GM19328 (cell line): ENCODE measurements around the gene ACOT4.
"Not testable (repeated sequence)": the region's sequence is repeated elsewhere in the genome, so short reads cannot be mapped to it uniquely, and the experiment has no call there.

Source experiments
- ATAC-seq: cut with Tn5 transposase; IDR thresholded peaks from one replicate; pipeline ENCODE4 v1.9.1; 2021; ENCODE audit warnings: mild to moderate bottlenecking, moderate library complexity; ENCODE audit not compliant: unreplicated experiment

The ACOT4 gene, protein sequence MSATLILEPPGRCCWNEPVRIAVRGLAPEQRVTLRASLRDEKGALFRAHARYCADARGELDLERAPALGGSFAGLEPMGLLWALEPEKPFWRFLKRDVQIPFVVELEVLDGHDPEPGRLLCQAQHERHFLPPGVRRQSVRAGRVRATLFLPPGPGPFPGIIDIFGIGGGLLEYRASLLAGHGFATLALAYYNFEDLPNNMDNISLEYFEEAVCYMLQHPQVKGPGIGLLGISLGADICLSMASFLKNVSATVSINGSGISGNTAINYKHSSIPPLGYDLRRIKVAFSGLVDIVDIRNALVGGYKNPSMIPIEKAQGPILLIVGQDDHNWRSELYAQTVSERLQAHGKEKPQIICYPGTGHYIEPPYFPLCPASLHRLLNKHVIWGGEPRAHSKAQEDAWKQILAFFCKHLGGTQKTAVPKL

DNA sequence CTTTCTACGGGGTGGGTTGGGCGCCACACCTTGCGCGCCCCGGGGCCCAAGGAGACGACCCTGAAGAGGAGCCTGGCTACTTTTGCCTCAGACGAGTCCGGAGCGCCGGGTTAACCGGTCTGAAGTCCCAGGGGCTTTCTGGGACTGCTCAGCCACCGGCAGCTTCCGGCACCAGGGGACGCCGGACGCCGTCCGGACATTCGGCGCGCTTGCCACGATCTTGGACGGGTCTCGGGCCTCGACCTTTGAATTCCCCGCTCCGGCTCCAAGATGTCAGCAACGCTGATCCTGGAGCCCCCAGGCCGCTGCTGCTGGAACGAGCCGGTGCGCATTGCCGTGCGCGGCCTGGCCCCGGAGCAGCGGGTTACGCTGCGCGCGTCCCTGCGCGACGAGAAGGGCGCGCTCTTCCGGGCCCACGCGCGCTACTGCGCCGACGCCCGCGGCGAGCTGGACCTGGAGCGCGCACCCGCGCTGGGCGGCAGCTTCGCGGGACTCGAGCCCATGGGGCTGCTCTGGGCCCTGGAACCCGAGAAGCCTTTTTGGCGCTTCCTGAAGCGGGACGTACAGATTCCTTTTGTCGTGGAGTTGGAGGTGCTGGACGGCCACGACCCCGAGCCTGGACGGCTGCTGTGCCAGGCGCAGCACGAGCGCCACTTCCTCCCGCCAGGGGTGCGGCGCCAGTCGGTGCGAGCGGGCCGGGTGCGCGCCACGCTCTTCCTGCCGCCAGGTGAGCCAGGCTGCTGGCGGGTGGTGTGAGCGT, at the start of gene ACOT4:
TSS of gene ACOT4 (plus strand) at position 184 of the 760 bp plus-strand sequence. CDS start at position 271, 87 bp downstream.
- ATAC-seq, result no peak

DNA sequence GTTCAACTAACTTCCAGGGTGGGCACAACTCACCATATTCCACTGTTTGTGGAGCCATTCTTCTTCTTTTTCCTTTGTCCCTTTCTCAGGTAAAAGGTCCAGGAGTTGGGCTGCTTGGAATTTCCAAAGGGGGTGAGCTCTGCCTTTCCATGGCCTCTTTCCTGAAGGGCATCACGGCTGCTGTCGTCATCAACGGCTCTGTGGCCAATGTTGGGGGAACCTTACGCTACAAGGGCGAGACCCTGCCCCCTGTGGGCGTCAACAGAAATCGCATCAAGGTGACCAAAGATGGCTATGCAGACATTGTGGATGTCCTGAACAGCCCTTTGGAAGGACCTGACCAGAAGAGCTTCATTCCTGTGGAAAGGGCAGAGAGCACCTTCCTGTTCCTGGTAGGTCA, 48.7 kb upstream of the ACOT4 start:
- ATAC-seq, result not testable (repeated sequence)

DNA sequence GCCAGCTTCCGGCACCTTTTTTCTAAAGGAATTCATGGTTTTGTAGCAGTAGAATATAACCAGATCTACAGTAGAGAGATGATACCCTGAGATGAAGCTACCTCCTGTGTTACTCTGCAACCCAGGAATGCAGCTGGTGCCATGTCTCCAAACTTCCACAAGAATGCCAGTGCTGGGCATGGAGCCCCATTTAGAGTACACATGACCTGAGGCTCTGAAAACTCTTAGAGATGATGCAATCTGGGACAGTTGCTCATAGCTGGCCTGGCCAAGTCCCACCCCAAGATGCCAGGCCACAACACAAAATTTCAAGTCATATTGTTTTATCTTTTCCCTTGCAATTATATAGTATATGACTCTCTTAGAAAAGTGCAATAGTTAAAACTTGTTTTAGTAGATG, 46.3 kb upstream of the ACOT4 start:
- not testable (repeated sequence) for ATAC-seq

DNA sequence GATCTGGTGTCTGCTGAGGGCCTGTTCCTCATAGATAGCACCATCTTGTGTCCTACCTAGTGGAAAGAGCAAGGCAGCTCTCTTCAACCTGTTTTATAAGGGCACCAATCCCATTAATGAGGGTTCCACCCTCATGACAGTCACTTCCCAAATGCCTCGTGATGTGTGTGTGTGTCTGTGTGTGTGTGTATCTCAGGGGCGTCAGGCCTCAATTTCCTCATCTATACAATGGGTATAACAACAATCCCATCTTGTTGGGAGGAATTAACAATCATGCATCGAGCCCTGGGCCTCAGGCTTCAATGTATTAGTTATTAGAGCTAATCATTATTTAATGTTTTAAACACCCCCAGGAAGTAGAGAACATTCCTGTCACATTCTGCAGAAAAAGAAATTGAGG, 42.6 kb upstream of the ACOT4 start:
- not testable (repeated sequence) for ATAC-seq

DNA sequence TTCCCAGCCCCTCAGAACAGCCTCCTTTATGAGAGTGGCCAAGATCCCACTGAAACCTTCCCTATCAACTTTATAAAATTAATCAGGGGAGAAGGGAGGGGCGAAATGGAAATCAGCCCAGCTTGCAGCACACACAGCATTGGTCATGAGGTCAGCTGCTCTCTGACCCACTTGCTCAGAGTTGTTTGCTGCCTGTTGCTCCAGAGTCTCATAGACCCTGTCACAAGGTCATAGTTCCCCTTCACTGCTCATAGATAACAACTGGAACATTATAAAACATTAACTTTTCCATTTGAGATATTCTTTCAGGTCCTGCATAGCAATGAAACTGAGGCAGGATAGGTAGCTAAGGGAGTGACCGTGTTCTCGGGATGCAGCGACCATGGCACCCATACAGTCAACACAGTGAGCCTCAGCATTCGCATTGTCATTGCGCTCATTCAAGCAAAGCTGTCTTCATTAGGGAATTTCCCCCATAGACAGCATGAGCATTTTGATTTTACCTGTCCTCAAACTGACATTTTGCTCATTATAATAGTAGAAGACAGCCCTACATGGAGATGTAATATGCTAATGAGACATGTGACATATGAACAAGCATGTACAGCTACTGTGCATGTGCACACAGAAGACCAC, 41.7 kb upstream of the ACOT4 start:
- not testable (repeated sequence) for ATAC-seq

DNA sequence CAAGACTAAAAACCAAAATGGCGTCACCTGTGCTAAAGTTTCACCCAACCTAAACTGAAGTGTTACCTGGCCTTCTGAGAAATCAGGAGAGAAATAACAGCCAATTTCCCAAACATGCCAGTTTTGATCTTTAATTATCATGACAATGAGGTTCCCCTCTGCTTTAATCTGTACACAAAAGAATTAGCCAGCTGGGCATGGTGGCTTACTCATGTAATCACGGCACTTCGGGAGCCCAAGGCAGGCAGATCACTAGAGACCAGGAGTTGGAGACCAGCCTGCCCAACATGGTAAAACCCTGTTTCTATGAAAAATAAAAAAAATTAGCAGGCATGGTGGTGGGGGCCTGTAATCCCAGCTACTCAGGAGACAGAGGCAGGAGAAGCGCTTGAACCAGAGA, 37.8 kb upstream of the ACOT4 start:
- no peak for ATAC-seq

DNA sequence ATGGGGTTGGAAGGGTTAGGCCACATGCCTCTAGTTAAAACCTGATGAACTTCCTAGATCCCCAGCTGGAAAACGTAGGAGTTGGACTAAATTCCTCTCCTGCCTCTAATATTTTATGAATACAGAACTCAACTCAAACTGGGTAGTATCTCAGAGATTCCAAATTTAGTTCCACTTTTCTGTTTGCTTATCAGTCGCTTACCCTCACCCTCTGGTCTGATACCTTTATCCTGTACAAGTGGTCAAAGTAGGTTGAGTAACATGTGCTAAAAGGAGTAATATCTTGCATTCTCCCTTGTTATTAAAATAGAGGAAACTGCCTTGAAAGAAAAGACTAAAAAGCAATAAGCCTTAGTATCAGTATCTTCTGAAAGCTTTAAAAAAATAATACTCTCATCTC, 34.5 kb upstream of the ACOT4 start:
- not testable (repeated sequence) for ATAC-seq

DNA sequence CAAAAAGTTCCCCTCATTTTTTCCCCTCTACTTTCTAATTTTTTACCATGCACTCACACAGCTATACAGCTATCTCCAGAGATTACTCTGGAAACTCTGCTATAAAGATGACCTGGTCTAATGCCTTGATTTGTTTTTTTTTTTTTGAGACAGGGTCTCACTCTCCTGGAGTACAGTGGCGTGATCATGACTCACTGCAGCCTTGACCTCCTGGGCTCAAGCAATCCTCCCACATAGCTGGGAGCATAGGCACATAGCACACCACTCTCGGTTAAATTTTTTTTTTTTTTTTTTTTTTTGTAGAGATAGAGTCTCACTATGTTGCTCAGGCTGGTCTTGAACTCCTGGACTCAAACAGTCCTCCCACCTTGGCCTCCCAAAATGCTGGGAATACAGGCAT, 33.4 kb upstream of the ACOT4 start:
- not testable (repeated sequence) for ATAC-seq

DNA sequence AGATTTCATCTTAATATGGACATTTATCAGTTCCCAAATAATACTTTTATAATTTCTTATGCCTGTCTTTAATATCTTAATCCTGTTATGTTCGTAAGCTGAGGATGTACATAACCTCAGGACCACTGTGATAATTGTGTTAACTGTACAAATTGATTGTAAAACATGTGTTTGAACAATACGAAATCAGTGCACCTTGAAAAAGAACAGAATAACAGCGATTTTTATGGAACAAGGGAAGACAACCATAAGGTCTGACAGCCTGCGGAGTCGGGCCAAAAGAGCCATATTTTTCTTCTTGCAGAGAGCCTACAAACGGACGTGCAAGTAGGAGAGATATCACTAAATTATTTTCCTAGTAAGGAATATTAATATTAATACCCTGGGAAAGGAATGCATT, 29.4 kb upstream of the ACOT4 start:
- ATAC-seq, result not testable (repeated sequence)

DNA sequence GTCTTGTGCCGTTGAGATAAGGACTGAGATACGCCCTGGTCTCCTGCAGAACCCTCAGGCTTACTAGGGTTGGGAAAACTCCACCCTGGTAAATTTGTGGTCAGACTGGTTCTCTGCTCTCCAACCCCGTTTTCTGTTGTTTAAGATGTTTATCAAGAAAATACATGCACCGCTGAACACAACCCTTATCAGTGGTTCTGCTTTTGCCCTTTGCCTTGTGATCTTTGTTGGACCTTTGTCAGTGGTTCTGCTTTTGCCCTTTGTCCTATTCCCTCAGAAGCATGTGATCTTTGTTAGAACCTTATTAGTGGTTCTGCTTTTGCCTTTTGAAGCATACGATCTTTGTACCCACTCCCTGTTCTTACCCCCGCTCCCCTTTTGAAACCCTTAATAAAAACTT, 29.0 kb upstream of the ACOT4 start:
- not testable (repeated sequence) for ATAC-seq

DNA sequence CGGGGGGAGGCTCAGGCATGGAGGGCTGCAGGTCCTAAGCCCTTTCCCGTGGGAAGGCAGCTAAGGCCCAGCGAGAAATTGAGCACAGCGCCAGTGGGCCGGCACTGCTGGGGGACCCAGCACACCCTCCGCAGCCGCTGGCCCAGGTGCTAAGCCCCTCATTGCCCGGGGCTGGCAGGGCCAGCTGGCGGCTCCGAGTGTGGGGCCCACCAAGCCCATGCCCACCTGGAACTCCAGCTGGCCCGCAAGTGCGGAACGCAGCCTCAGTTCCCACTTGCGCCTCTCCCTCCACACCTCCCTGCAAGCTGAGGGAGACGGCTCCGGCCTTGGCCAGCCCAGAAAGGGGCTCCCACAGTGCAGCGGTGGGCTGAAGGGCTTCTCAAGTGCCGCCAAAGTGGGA, 25.2 kb upstream of the ACOT4 start:
- ATAC-seq, result not testable (repeated sequence)

DNA sequence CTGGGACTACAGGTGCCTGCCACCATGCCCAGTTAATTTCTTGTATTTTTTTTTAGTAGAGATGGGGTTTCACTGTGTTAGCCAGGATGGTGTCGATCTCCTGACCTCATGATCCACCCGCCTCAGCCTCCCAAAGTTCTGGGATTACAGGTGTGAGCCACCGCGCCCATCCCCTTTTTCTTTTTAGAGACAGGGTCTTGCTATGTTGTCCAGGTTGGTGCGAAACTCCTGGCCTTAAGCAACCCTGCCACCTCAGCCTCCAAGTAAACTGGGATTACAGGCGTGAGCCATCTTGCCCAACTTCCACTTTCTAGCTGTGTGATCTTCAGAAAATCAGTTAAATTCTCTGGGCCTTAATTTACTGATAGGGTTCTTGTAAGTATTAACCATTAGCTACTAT, 24.7 kb upstream of the ACOT4 start:
- ATAC-seq, result not testable (repeated sequence)

DNA sequence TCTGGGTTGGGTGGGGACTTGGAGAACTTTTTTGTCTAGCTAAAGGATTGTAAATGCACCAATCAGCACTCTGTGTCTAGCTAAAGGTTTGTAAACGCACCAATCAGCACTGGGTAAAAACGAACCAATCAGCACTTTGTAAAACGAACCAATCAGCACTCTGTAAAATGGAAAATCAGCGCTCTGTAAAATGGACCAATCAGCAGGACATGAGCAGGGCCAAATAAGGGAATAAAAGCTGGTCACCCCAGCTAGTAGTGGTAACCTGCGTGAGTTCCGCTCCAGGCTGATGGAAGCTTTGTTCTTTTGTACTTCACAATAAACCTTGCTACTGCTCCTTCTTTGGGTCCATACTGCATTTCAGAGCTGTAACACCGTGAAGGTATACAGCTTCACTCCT, 24.3 kb upstream of the ACOT4 start:
- no peak for ATAC-seq

DNA sequence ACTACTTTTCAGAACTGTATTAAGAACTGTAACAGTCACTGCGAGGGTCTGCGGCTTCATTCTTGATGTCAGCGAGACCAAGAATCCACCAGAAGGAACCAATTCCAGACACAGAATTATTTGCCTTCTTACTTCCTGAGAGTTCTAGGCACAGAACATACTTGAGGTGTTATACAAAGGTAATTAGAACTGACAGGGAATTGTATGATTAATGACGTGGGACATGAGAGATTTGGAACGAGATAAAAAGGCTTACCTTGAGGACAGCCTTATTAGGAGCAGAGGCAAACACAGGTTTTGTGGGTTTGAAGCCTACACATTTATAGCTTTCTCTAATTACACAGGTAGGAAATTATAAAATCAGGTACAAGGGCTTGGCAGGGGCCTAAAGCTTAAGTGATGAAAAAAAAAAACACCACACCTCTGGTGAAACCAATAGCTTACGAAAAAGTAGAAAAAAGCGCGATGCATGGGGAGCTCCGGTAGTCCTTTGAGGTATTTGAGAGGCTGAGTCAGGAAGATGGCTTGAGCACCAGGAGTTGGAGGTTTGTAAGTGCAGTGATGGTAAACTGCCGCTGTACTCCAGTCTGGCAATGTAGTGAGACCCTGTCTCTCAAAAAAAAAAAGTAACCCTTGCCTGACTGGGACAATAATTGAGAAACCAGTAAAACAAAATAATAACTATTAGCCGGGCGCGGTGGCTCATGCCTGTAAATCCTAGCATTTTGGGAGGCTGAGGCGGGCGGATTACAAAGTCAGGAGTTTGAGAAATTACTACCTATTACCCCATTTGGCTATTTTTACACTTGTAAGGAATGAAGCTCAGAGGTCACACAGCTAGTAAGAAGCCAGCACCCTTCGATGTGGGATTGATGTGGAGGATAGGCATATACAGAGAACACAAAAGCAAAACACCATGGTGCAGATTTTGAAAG, 23.5 kb upstream of the ACOT4 start:
- ATAC-seq, result no peak

DNA sequence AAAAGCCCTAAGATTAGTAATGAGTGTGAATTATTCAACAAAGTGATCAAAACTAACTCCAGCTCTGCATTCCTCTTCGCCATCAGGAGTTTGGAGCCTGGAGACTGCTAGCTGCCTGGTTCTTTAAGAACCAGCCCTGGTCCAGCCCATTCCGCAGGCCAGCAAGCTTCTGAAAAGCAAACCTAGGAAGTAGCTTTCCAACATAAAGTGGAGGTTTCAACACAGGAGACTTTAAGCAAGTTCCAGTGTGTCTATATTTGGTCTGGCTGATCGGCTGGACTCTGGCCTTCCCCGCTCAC, 22.8 kb upstream of the ACOT4 start:
- not testable (repeated sequence) for ATAC-seq

DNA sequence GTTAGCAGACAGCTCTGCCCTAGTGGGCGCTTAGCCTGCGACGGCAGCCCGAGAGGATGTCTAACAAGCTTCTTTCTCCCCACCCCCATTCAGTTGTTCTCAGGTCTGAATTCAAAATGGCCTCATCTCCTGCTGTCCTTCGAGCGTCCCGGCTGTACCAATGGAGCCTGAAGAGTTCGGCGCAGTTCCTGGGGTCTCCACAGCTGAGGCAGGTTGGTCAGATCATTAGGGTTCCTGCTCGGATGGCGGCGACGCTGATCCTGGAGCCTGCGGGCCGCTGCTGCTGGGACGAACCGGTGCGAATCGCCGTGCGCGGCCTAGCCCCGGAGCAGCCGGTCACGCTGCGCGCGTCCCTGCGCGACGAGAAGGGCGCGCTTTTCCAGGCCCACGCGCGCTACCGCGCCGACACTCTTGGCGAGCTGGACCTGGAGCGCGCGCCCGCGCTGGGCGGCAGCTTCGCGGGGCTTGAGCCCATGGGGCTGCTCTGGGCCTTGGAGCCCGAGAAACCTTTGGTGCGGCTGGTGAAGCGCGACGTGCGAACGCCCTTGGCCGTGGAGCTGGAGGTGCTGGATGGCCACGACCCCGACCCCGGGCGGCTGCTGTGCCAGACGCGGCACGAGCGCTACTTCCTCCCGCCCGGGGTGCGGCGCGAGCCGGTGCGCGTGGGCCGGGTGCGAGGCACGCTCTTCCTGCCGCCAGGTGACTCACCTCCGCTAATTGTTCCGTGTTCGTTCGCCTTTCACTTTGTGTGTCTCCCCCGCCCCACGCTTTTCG, 22.3 kb upstream of the ACOT4 start, which contains the start of gene ACOT2:
TSS of gene ACOT2 (plus strand) at position 29 of the 774 bp plus-strand sequence. CDS start at position 57, 28 bp downstream.
- ATAC-seq, result peak; percentile 45

DNA sequence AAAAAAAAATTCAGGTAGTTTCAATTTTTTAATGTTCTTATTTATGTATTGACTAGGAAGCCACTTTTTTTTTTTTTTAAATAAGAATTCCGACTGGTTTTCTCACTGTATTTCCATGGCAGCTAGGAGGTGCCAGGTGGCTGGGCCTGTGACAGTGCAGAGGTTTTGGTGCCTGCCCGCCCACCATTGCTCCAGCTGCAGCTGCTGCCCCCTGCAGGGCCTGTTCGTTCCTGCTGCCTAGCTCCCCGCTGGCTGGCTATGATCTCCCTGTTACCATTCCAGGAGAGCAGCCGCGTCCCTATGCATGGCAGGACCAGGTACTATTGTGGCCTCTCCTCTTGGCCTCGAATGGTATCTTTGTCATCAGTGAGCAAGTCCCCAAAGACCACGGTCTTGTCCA, 20.8 kb upstream of the ACOT4 start:
- ATAC-seq, result not testable (repeated sequence)

DNA sequence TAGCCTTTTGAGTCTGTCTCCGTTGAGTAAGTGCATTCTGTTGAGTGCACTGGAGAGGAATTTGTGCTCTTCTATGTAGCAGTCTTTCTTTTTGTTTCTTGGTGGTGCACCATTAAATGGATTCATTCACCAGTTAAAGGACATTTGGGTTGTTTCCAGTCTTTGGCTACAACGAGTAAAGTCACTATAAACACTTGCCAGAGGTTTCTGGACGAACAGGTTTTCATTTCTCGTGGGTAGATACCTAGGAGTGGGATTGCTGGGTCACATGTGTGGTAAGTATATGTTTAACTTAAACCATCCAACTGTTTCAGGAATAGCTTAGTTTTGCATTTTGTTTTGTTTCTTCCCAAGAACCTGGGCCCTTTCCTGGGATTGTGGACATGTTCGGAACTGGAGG, 18.6 kb upstream of the ACOT4 start:
- not testable (repeated sequence) for ATAC-seq

DNA sequence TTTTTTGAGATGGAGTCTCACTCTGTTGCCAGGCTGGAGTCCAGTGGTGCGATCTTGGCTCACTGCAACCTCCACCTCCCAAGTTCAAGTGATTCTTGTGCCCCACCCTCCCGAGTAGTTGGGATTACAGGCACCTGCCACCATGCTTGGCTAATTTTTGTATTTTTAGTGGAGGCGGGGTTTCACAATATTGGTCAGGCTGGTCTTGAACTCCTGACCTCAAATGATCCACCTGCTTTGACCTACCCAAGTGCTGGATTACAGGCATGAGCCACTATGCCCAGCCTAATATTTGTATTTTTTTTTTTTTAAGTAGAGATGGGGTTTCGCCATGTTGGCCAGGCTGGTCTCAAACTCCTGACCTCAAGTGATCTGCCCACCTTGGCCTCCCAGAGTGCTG, 17.9 kb upstream of the ACOT4 start:
- not testable (repeated sequence) for ATAC-seq

DNA sequence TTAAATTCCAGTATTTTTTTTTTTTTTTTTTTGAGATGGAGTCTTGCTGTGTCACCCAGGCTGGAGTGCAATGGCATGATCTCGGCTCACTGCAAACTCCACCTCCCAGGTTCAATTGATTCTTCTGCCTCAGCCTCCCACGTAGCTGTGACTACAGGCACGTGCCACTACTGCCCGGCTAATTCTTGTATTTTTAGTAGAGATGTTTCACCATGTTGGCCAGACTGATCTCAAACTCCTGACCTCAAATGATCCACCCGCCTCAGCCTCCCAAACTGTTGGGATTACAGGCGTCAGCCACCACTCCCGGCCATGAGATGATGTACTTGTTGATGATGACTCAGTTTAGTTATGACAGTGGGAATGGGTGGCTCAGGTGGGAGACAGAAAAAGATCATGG, 17.4 kb upstream of the ACOT4 start:
- ATAC-seq, result not testable (repeated sequence)
